HepG2 (cell line): ENCODE data around the gene HMGCS2. TPM values are rescaled to one million over a fixed set of nuclear protein-coding genes. Genes with fewer than 3 reads are reported as not detected.

Source experiments
- ARID2 ChIP-seq: sonication (generic); formaldehyde crosslinking; IDR thresholded peaks from 2 replicates; pipeline ENCODE4 v1.8.1; 2022; ENCODE audit warnings: mild to moderate bottlenecking, missing genetic modification reagents, borderline replicate concordance
- ARNTL ChIP-seq: sonication (generic); formaldehyde crosslinking; IDR thresholded peaks from 2 replicates; pipeline ENCODE4 v1.4.0; 2020; ENCODE audit warnings: mild to moderate bottlenecking, missing genetic modification reagents
- BHLHE40 ChIP-seq: IDR thresholded peaks from 2 replicates; pipeline ENCODE4 v1.6.1; 2011; ENCODE audit warnings: low read length, improper control_type of control experiment
- CAMTA2 ChIP-seq: sonication (generic); formaldehyde crosslinking; IDR thresholded peaks from 2 replicates; pipeline ENCODE4 v1.4.0; 2020; ENCODE audit warnings: mild to moderate bottlenecking, missing genetic modification reagents, borderline replicate concordance
- CCAR2 ChIP-seq: fragments of 200-400 bp; formaldehyde crosslinking; optimal IDR thresholded peaks from 2 replicates; pipeline ENCODE3; 2018; ENCODE audit warnings: low read depth, mild to moderate bottlenecking, low read length, moderate library complexity
- CREM ChIP-seq, 2 experiments: sonication (generic) in 1 of 2; formaldehyde crosslinking in 1 of 2; IDR thresholded peaks; 2 replicates each; pipeline versions ENCODE4 v1.4.0 to v1.6.1; 2016 to 2020; ENCODE audit warnings: antibody characterized with exemption in 1 of 2, mild to moderate bottlenecking in 1 of 2, missing genetic modification reagents in 1 of 2
- NFIC ChIP-seq: IDR thresholded peaks from 2 replicates; pipeline ENCODE4 v1.6.1; 2012; ENCODE audit warnings: mild to moderate bottlenecking, low read length, inconsistent platforms
- SIN3A ChIP-seq: IDR thresholded peaks from 2 replicates; pipeline ENCODE4 v1.6.1; 2011; ENCODE audit warnings: low read depth, mild to moderate bottlenecking, control low read depth, low read length, borderline replicate concordance
- SMC3 ChIP-seq: IDR thresholded peaks from 2 replicates; pipeline ENCODE4 v1.6.1; 2011; ENCODE audit warnings: low read length, improper control_type of control experiment
- SNRNP70 ChIP-seq: fragments of 200-400 bp; formaldehyde crosslinking; IDR thresholded peaks from 2 replicates; pipeline ENCODE4 v1.6.1; 2017; ENCODE audit warnings: mild to moderate bottlenecking, low read depth, low read length, moderate library complexity
- SOX6 ChIP-seq, 2 experiments: fragments of 450-650 bp in 1 of 2; sonication (generic) in 1 of 2; formaldehyde crosslinking in 1 of 2; IDR thresholded peaks; 2 replicates each; pipeline versions ENCODE4 v1.4.0 to v1.6.1; 2017 to 2020; ENCODE audit warnings: antibody characterized with exemption in 1 of 2, mild to moderate bottlenecking in 1 of 2, missing genetic modification reagents in 1 of 2
- SRF ChIP-seq: IDR thresholded peaks from 2 replicates; pipeline ENCODE4 v1.6.1; 2011; ENCODE audit warnings: mild to moderate bottlenecking, low read depth, low read length, moderate library complexity
- TGIF2 ChIP-seq: IDR thresholded peaks from 2 replicates; pipeline ENCODE4 v1.6.1; 2016; ENCODE audit warnings: control low read depth, missing compliant biosample characterization
- ZC3H4 ChIP-seq: sonication (generic); formaldehyde crosslinking; IDR thresholded peaks from 2 replicates; pipeline ENCODE4 v1.4.0; 2020; ENCODE audit warnings: missing genetic modification reagents, borderline replicate concordance
- ZMYM4 ChIP-seq: sonication (generic); formaldehyde crosslinking; IDR thresholded peaks from 2 replicates; pipeline ENCODE4 v1.8.1; 2023; ENCODE audit warnings: mild to moderate bottlenecking, missing genetic modification reagents
- ZNF543 ChIP-seq: sonication (generic); formaldehyde crosslinking; IDR thresholded peaks from 2 replicates; pipeline ENCODE4 v1.4.0; 2020; ENCODE audit warnings: mild to moderate bottlenecking, missing genetic modification reagents
- ZNF556 ChIP-seq: sonication (generic); formaldehyde crosslinking; IDR thresholded peaks from 2 replicates; pipeline ENCODE4 v1.4.0; 2020; ENCODE audit warnings: mild to moderate bottlenecking, missing genetic modification reagents, borderline replicate concordance
- ZNF7 ChIP-seq: IDR thresholded peaks from 2 replicates; pipeline ENCODE4 v1.6.1; 2016; ENCODE audit warnings: missing biosample characterization, missing genetic modification reagents
- ZNF782 ChIP-seq: sonication (generic); formaldehyde crosslinking; IDR thresholded peaks from 2 replicates; pipeline ENCODE4 v1.4.0; 2020; ENCODE audit warnings: missing genetic modification reagents, mild to moderate bottlenecking, borderline replicate concordance
- polyA plus RNA-seq, 8 experiments: library from polyadenylated mRNA; depleted of rRNA in 3 of 8; stranded (reverse) in 7 of 8; unstranded in 1 of 8; fragments of >200 nt; fragmentation: Illumina TruSeq in 4 of 8; extraction: Trizol in 4 of 8; gene quantifications; 2 replicates each; pipeline versions ENCODE4 v1.2.1 to v1.2.3, GENCODE V29; 2011 to 2016; ENCODE audit warnings: low read depth in 4 of 8, missing spikeins in 1 of 8, mixed read lengths in 1 of 8; ENCODE audit not compliant: insufficient read depth in 1 of 8
- total RNA-seq, 5 experiments: library from RNA; depleted of rRNA; stranded (reverse); fragments of >200 nt; fragmentation: Illumina TruSeq; extraction: Trizol; gene quantifications; 2 replicates each; pipeline ENCODE4 v1.2.3, GENCODE V29; 2016; ENCODE audit warnings: low read depth in 1 of 5
- TF ChIP-seq, protein P1 (sequence below): sonication (generic); formaldehyde crosslinking; IDR thresholded peaks from 2 replicates; pipeline ENCODE4 v1.9.0; 2021; ENCODE audit warnings: missing genetic modification reagents, mild to moderate bottlenecking, borderline replicate concordance
- TF ChIP-seq, protein P2 (sequence below): IDR thresholded peaks from 2 replicates; pipeline ENCODE4 v1.4.0; 2020; ENCODE audit warnings: mild to moderate bottlenecking, missing genetic modification reagents
- TF ChIP-seq, protein P3 (sequence below): sonication (generic); formaldehyde crosslinking; IDR thresholded peaks from 2 replicates; pipeline ENCODE4 v1.4.0; 2020; ENCODE audit warnings: missing genetic modification reagents
- TF ChIP-seq, protein P4 (sequence below): sonication (generic); formaldehyde crosslinking; IDR thresholded peaks from 2 replicates; pipeline ENCODE4 v1.5.0; 2020; ENCODE audit warnings: missing genetic modification reagents

HMGCS2 gene
- total and polyA plus RNA-seq, 2 of the 13 experiments (the other 11 are each of a cell fraction or from before 2014, with no cell fraction given): 0.44 to 1.5 TPM

DNA sequence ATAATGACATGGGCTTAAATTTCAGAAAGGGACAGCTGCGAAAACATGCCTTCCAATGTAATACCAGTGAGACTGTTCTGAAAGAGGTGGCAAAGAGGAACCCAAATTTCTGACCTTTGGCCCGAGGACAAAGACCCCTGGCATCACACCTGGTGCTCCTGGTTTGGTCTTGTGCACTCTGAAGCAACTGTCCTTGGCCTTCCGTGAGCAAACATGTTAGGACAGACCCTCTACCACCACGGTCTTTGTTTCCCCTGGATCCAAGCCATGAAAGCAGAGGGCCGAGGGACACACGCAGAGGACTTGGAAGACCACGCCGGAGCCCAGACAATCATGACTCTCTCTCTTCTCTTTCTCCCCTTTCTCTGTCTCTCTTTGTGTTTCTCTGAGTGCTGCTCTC is 36.5 kb upstream of the HMGCS2 start (continued):
- TF ChIP-seq, protein P1, sequence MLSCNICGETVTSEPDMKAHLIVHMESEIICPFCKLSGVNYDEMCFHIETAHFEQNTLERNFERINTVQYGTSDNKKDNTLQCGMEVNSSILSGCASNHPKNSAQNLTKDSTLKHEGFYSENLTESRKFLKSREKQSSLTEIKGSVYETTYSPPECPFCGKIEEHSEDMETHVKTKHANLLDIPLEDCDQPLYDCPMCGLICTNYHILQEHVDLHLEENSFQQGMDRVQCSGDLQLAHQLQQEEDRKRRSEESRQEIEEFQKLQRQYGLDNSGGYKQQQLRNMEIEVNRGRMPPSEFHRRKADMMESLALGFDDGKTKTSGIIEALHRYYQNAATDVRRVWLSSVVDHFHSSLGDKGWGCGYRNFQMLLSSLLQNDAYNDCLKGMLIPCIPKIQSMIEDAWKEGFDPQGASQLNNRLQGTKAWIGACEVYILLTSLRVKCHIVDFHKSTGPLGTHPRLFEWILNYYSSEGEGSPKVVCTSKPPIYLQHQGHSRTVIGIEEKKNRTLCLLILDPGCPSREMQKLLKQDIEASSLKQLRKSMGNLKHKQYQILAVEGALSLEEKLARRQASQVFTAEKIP (CRISPR knock-in tag): no peak
- no peak for TF ChIP-seq ZNF556
- no peak for TF ChIP-seq NFIC
- TF ChIP-seq ZNF7 (CRISPR knock-in tag): no peak
- no peak for TF ChIP-seq ARNTL
- TF ChIP-seq ARID2 (CRISPR knock-in tag): no peak
- TF ChIP-seq CREM (IDR thresholded peaks at IDR 0.05): no peak
- no peak for TF ChIP-seq CREM (CRISPR knock-in tag; IDR thresholded peaks at IDR 0.05)
- TF ChIP-seq, protein P2, sequence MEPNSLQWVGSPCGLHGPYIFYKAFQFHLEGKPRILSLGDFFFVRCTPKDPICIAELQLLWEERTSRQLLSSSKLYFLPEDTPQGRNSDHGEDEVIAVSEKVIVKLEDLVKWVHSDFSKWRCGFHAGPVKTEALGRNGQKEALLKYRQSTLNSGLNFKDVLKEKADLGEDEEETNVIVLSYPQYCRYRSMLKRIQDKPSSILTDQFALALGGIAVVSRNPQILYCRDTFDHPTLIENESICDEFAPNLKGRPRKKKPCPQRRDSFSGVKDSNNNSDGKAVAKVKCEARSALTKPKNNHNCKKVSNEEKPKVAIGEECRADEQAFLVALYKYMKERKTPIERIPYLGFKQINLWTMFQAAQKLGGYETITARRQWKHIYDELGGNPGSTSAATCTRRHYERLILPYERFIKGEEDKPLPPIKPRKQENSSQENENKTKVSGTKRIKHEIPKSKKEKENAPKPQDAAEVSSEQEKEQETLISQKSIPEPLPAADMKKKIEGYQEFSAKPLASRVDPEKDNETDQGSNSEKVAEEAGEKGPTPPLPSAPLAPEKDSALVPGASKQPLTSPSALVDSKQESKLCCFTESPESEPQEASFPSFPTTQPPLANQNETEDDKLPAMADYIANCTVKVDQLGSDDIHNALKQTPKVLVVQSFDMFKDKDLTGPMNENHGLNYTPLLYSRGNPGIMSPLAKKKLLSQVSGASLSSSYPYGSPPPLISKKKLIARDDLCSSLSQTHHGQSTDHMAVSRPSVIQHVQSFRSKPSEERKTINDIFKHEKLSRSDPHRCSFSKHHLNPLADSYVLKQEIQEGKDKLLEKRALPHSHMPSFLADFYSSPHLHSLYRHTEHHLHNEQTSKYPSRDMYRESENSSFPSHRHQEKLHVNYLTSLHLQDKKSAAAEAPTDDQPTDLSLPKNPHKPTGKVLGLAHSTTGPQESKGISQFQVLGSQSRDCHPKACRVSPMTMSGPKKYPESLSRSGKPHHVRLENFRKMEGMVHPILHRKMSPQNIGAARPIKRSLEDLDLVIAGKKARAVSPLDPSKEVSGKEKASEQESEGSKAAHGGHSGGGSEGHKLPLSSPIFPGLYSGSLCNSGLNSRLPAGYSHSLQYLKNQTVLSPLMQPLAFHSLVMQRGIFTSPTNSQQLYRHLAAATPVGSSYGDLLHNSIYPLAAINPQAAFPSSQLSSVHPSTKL: peak; percentile 41; the same call in 1 of the 2 replicates
- no peak for TF ChIP-seq BHLHE40
- TF ChIP-seq SIN3A: no peak
- TF ChIP-seq, protein P3, sequence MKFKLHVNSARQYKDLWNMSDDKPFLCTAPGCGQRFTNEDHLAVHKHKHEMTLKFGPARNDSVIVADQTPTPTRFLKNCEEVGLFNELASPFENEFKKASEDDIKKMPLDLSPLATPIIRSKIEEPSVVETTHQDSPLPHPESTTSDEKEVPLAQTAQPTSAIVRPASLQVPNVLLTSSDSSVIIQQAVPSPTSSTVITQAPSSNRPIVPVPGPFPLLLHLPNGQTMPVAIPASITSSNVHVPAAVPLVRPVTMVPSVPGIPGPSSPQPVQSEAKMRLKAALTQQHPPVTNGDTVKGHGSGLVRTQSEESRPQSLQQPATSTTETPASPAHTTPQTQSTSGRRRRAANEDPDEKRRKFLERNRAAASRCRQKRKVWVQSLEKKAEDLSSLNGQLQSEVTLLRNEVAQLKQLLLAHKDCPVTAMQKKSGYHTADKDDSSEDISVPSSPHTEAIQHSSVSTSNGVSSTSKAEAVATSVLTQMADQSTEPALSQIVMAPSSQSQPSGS (CRISPR knock-in tag): no peak
- TF ChIP-seq ZNF543 (CRISPR knock-in tag): no peak
- no peak for TF ChIP-seq ZNF782
- TF ChIP-seq ZC3H4 (CRISPR knock-in tag): no peak
- TF ChIP-seq SOX6 (IDR thresholded peaks at IDR 0.05): no peak
- TF ChIP-seq SOX6 (CRISPR knock-in tag; IDR thresholded peaks at IDR 0.05): peak; percentile 46
- TF ChIP-seq, protein P4, sequence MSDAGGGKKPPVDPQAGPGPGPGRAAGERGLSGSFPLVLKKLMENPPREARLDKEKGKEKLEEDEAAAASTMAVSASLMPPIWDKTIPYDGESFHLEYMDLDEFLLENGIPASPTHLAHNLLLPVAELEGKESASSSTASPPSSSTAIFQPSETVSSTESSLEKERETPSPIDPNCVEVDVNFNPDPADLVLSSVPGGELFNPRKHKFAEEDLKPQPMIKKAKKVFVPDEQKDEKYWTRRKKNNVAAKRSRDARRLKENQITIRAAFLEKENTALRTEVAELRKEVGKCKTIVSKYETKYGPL: no peak
- TF ChIP-seq SNRNP70: no peak
- TF ChIP-seq CAMTA2 (CRISPR knock-in tag): no peak
- no peak for TF ChIP-seq CCAR2
- TF ChIP-seq SMC3: no peak
- TF ChIP-seq TGIF2: no peak
- peak; percentile 47 for TF ChIP-seq ZMYM4 (CRISPR knock-in tag)
- TF ChIP-seq SRF: no peak
